Sciatic nerve (tissue), 2 donors: Measurements from ENCODE around the gene CYP17A1. TPM values are rescaled to one million over a fixed set of nuclear protein-coding genes. Genes with fewer than 3 reads are reported as not detected.
"Not testable (repeated sequence)": the region's sequence is repeated elsewhere in the genome, so short reads cannot be mapped to it uniquely, and the experiment has no call there.

Experiments
- ATAC-seq: fragments of 200-7000 bp; cut with Tn5 transposase; one replicate; pipeline ENCODE4 v1.9.1; 2020; ENCODE audit warnings: mild to moderate bottlenecking, moderate library complexity
- DNase-seq: peaks from one replicate; pipeline ENCODE4 v3.0.0-alpha.2; 2020; ENCODE audit warnings: low spot score
- intact Hi-C: fragments of 100-400 bp; cut with DNase I; formaldehyde crosslinking; loops from one replicate; pipeline ENCODE4 v1.14.2; 2022
- total RNA-seq: library from RNA; stranded (reverse); fragmentation: NEBNext Ultra II Directional; extraction: Animal tissue kit (Norgen Biotek cat#: 25700); gene quantifications from one replicate; pipeline ENCODE4 v1.2.1, GENCODE V29; 2021
- donor health status: DM: no; HTN: no; CAD: no.
- donor health status: DM: no; HTN: no; CAD: no.

Gene CYP17A1
- total RNA-seq, result 0.18 TPM

GRCh38 chr10:102837230-102837721, at the start of gene CYP17A1:
Gene CYP17A1 (minus strand): TSS chr10:102837413. CDS start chr10:102837361, 52 bp downstream.
- peak; percentile 27 for ATAC-seq
- DNase-seq, result no peak
- intact Hi-C loops, result loop anchor here (10.0 kb wide), 2 partner anchors 68 to 228 kb away; no protein-coding TSS in a partner anchor

GRCh38 chr10:102880256-102880655, 43.0 kb upstream of the CYP17A1 start:
- intact Hi-C loops, result no loop called here
- no peak for ATAC-seq
- DNase-seq, result no peak

GRCh38 chr10:102878629-102879028, 41.4 kb upstream of the CYP17A1 start:
- ATAC-seq (no peak), DNase-seq (no peak)
- intact Hi-C loops, result no loop called here

GRCh38 chr10:102876747-102877153, 39.5 kb upstream of the CYP17A1 start:
- DNase-seq, result no peak
- no peak for ATAC-seq
- intact Hi-C loops, result no loop called here

GRCh38 chr10:102872163-102872562, 35.0 kb upstream of the CYP17A1 start:
- DNase-seq (no peak), ATAC-seq (no peak)
- intact Hi-C loops, result no loop called here

- DNase-seq (no peak), ATAC-seq (peak; percentile 54)
- intact Hi-C loops, result no loop called here
Observed at GRCh38 chr10:102870221-102870620, 33.0 kb upstream of the CYP17A1 start.

GRCh38 chr10:102869258-102870198, 32.3 kb upstream of the CYP17A1 start, which contains the start of gene AS3MT:
Gene AS3MT (plus strand): TSS chr10:102869470. CDS start chr10:102869593, 123 bp downstream.
- peak; percentile 64 for DNase-seq
- intact Hi-C loops, result no loop called here
- ATAC-seq, result peak; percentile 92

GRCh38 chr10:102868911-102869257, 31.7 kb upstream of the CYP17A1 start:
- intact Hi-C loops, result no loop called here
- DNase-seq (no peak), ATAC-seq (no peak)

GRCh38 chr10:102865620-102866019, 28.4 kb upstream of the CYP17A1 start:
- intact Hi-C loops, result no loop called here
- ATAC-seq (no peak), DNase-seq (no peak)

GRCh38 chr10:102863660-102864059, 26.4 kb upstream of the CYP17A1 start:
- intact Hi-C loops, result no loop called here
- DNase-seq, result no peak
- ATAC-seq, result no peak

GRCh38 chr10:102859911-102860310, 22.7 kb upstream of the CYP17A1 start:
- ATAC-seq (no peak), DNase-seq (no peak)
- intact Hi-C loops, result no loop called here

GRCh38 chr10:102856758-102857424, 19.7 kb upstream of the CYP17A1 start:
- no peak for ATAC-seq
- intact Hi-C loops, result no loop called here

GRCh38 chr10:102855731-102856436, 18.7 kb upstream of the CYP17A1 start:
- intact Hi-C loops, DNase-seq: not testable (repeated sequence)
- peak; percentile 44 for ATAC-seq

More at GRCh38 chr10:102856758-102857424, 19.7 kb upstream of the CYP17A1 start:
- no peak for DNase-seq

- ATAC-seq, intact Hi-C loops, DNase-seq: not testable (repeated sequence)
Observed at GRCh38 chr10:102853237-102853636, 16.0 kb upstream of the CYP17A1 start.

GRCh38 chr10:102850025-102850518, 12.9 kb upstream of the CYP17A1 start:
- intact Hi-C loops, result no loop called here
- ATAC-seq (no peak), DNase-seq (no peak)

- ATAC-seq, result no peak
- no peak for DNase-seq
- intact Hi-C loops, result no loop called here
Observed at GRCh38 chr10:102845352-102845902, 8.2 kb upstream of the CYP17A1 start.

GRCh38 chr10:102844190-102844776, 7.1 kb upstream of the CYP17A1 start:
- intact Hi-C loops, ATAC-seq, DNase-seq: not testable (repeated sequence)

- DNase-seq, intact Hi-C loops, ATAC-seq: not testable (repeated sequence)
Observed at GRCh38 chr10:102843139-102843538, 5.9 kb upstream of the CYP17A1 start.
